ENCODE results near the gene LAMA2.

DNA sequence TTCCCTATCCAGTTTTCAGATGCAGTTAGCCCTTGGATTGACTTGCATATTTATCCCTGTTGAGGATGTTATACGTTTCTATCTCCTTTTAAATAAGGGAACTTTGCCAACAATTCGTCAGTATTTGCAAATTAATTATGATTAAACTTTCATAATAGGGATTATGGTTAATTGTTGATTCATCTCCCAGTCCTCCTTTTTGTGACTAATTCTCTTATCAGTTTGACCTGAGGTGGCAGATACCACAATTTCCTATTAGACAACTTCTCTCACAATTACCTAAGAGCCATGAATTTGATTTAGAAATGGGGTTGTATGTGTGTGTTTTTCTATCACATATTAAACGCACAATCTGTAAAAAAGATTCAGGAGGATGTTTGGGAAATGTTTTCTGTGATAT is 172.9 kb downstream of the LAMA2 start:
- TF ChIP-seq CTCF (IDR thresholded peaks at IDR 0.05; ENCODE audit: low read depth, low read length), result no peak
- TF ChIP-seq EZH2phosphoT487 (IDR thresholded peaks at IDR 0.05; ENCODE audit: low read depth), result no peak
